ENCODE measurements around the gene RNF20.

GRCh38 chr9:101524371-101524770 lies 9.3 kb upstream of the RNF20 start:
- TF ChIP-seq POLR2AphosphoS5 (IDR thresholded peaks at IDR 0.05; ENCODE audit: low read depth, low read length) (no peak), POLR2A (IDR thresholded peaks at IDR 0.05; ENCODE audit: low read depth, low read length) (no peak), TAF1 (IDR thresholded peaks at IDR 0.05; ENCODE audit: borderline replicate concordance, low read depth, low read length) (no peak)
